Measurements from ENCODE around the gene FAM219A.

DNA sequence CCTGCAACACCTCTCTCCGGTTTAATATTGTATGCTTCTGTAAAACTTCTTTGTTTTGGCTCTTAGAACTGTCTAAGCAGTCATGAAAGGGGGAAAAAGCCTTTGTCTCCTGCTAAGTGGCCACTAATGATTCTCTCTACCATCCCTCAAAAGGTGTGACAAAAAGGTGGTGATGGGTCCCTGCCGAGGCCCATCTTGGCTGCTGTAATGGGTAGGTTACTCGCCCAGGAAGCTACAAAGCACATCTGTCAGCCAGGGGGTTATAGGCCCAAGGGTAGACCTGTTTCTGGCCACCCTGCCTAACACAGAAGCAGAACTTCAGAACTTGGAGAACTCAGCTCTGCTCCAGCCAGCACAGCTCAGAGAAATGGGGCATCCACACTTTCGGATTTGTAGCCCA lies 1.6 kb downstream of the FAM219A start:
- TF ChIP-seq EP300 (IDR thresholded peaks at IDR 0.05) (no peak), POLR2A (IDR thresholded peaks at IDR 0.05) (no peak)
- TF ChIP-seq, protein P1, sequence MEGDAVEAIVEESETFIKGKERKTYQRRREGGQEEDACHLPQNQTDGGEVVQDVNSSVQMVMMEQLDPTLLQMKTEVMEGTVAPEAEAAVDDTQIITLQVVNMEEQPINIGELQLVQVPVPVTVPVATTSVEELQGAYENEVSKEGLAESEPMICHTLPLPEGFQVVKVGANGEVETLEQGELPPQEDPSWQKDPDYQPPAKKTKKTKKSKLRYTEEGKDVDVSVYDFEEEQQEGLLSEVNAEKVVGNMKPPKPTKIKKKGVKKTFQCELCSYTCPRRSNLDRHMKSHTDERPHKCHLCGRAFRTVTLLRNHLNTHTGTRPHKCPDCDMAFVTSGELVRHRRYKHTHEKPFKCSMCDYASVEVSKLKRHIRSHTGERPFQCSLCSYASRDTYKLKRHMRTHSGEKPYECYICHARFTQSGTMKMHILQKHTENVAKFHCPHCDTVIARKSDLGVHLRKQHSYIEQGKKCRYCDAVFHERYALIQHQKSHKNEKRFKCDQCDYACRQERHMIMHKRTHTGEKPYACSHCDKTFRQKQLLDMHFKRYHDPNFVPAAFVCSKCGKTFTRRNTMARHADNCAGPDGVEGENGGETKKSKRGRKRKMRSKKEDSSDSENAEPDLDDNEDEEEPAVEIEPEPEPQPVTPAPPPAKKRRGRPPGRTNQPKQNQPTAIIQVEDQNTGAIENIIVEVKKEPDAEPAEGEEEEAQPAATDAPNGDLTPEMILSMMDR (IDR thresholded peaks at IDR 0.05): no peak
